K562 (cell line): ENCODE data around the gene PYGB. TPM values are rescaled to one million over a fixed set of nuclear protein-coding genes. Genes with fewer than 3 reads are reported as not detected.

Experiments used
- ATAC-seq: fragments of 200-7000 bp; cut with Tn5 transposase; 3 replicates; pipeline ENCODE4 v1.9.1; 2020; ENCODE audit warnings: moderate library complexity
- BruUV-seq: library from RNA; stranded (reverse); fragments of 400-500 nt; replicated peaks from 2 replicates; lab custom pipeline; 2021; lab: Mats Ljungman, UMichigan
- CTCF ChIA-PET: fragments of 300-600 bp; formaldehyde crosslinking; extraction: SDS; loops from one replicate; lab custom pipeline; 2021; ENCODE audit warnings: low intra/inter-chr PET ratio; lab: Yijun Ruan, JAX
- POLR2A ChIA-PET: fragments of 300-600, 350-650 bp; sonication (Branson Sonifier 250); formaldehyde crosslinking; extraction: SDS; loops from one replicate; lab custom pipeline; 2021; ENCODE audit warnings: antibody characterized with exemption, inconsistent platforms; lab: Yijun Ruan, JAX
- DNase-seq, 4 experiments: peaks; one replicate each; pipeline versions ENCODE4 v3.0.0 to v3.0.0-alpha.2; 2011 to 2018; ENCODE audit warnings: low spot score in 3 of 4, mixed read lengths in 3 of 4; ENCODE audit errors: extremely low read depth in 1 of 4
- FAIRE-seq: peaks from 2 replicates; lab custom pipeline; 2011; peaks lifted over from hg19 to GRCh38; lab: Jason Lieb, UNC
- H2AFZ ChIP-seq: 2 replicates; pipeline ENCODE4 v1.6.0; 2011; ENCODE audit warnings: low read depth, low read length, control low read depth, inconsistent platforms
- H3K27ac ChIP-seq: fragments of 200-600 bp; 3 replicates; pipeline ENCODE4 v1.8.0; 2011; ENCODE audit warnings: low read depth, mild to moderate bottlenecking, control low read depth, inconsistent platforms, low read length, moderate library complexity, mixed read lengths; ENCODE audit errors: extremely low read depth
- H3K27me3 ChIP-seq, 2 experiments: fragments of 300-600 bp in 1 of 2; 2 replicates in 1 of 2; 3 replicates in 1 of 2; pipeline versions ENCODE4 v1.6.0 to v1.8.0; 2011; ENCODE audit warnings: inconsistent platforms in 2 of 2, low read length in 2 of 2, mild to moderate bottlenecking in 1 of 2, mixed read lengths in 1 of 2, moderate library complexity in 1 of 2; ENCODE audit not compliant: control insufficient read depth in 2 of 2, insufficient read depth in 2 of 2
- H3K36me3 ChIP-seq: fragments of 300-600 bp; 3 replicates; pipeline ENCODE4 v1.8.0; 2011; ENCODE audit warnings: mild to moderate bottlenecking, low read length, inconsistent platforms; ENCODE audit not compliant: control insufficient read depth, insufficient read depth
- H3K4me1 ChIP-seq, 2 experiments: fragments of 200-600 bp in 1 of 2; replicated peaks in 1 of 2; 2 replicates in 1 of 2; 3 replicates in 1 of 2; pipeline versions ENCODE4 v1.5.1 to v1.8.0; 2011; ENCODE audit warnings: inconsistent platforms in 2 of 2, low read length in 2 of 2, mild to moderate bottlenecking in 1 of 2, mixed read lengths in 1 of 2, moderate library complexity in 1 of 2; ENCODE audit not compliant: control insufficient read depth in 2 of 2, insufficient read depth in 2 of 2
- H3K4me2 ChIP-seq: 2 replicates; pipeline ENCODE4 v1.6.1; 2011; ENCODE audit warnings: low read length, control low read depth, inconsistent platforms, mixed read lengths; ENCODE audit not compliant: insufficient read depth
- H3K4me3 ChIP-seq: fragments of 200-600 bp; sonication (generic), shearing (Covaris generic); 2 replicates; pipeline ENCODE4 v1.5.1; 2016; ENCODE audit warnings: control low read depth, inconsistent platforms
- H3K79me2 ChIP-seq: fragments of 200-600 bp; 3 replicates; pipeline ENCODE4 v1.8.0; 2011; ENCODE audit warnings: low read length, inconsistent platforms; ENCODE audit not compliant: control insufficient read depth, insufficient read depth
- H3K9ac ChIP-seq, 2 experiments: 2 replicates each; pipeline versions ENCODE4 v1.6.0 to v1.6.1; 2011; ENCODE audit warnings: low read depth in 2 of 2, low read length in 2 of 2, control low read depth in 1 of 2, inconsistent platforms in 1 of 2, mild to moderate bottlenecking in 1 of 2, mixed read lengths in 1 of 2; ENCODE audit not compliant: insufficient read depth in 1 of 2
- H3K9me1 ChIP-seq: one replicate; pipeline ENCODE4 v1.6.0; 2011; ENCODE audit warnings: inconsistent platforms, mild to moderate bottlenecking, low read length, moderate library complexity; ENCODE audit not compliant: control insufficient read depth, insufficient read depth
- H3K9me3 ChIP-seq: replicated peaks from 2 replicates; pipeline ENCODE4 v1.5.1; 2011; ENCODE audit warnings: low read depth, low read length, inconsistent platforms; ENCODE audit not compliant: control insufficient read depth, insufficient read depth
- H4K20me1 ChIP-seq: replicated peaks from 2 replicates; pipeline ENCODE4 v1.6.1; 2011; ENCODE audit warnings: low read length, inconsistent platforms, mixed read lengths; ENCODE audit not compliant: control insufficient read depth, insufficient read depth
- ELF4 ChIP-seq: fragments of 450-650 bp; formaldehyde crosslinking; IDR thresholded peaks from 2 replicates; pipeline ENCODE4 v1.4.0; 2022; ENCODE audit warnings: missing genetic modification characterization
- ESRRB ChIP-seq: fragments of 250-450 bp; sonication (Bioruptor Pico); IDR thresholded peaks from 2 replicates; pipeline ENCODE4 v1.5.0; 2020; ENCODE audit warnings: mild to moderate bottlenecking, moderate library complexity, borderline replicate concordance
- HDAC1 ChIP-seq, 2 experiments: fragments of 450-650 bp; IDR thresholded peaks; 2 replicates each; pipeline ENCODE4 v1.6.1; 2016 to 2017; ENCODE audit warnings: inconsistent platforms in 1 of 2, mild to moderate bottlenecking in 1 of 2, moderate library complexity in 1 of 2
- NCOA6 ChIP-seq: fragments of 450-650 bp; IDR thresholded peaks from 2 replicates; pipeline ENCODE4 v1.6.1; 2017; ENCODE audit warnings: mild to moderate bottlenecking
- NR4A1 ChIP-seq, 2 experiments: fragments of 250-450 bp in 1 of 2; fragments of 450-650 bp in 1 of 2; sonication (Bioruptor Pico) in 1 of 2; IDR thresholded peaks; 2 replicates each; pipeline versions ENCODE4 v1.4.0 to v1.6.1; 2016 to 2020; ENCODE audit warnings: mild to moderate bottlenecking in 2 of 2, missing compliant biosample characterization in 1 of 2, missing genetic modification characterization in 1 of 2, moderate library complexity in 1 of 2
- PBX2 ChIP-seq, 2 experiments: IDR thresholded peaks in 1 of 2; conservative IDR thresholded peaks in 1 of 2; 2 replicates each; pipeline ENCODE4 v1.6.1; 2016; ENCODE audit warnings: low read depth in 2 of 2, mild to moderate bottlenecking in 1 of 2, missing compliant biosample characterization in 1 of 2, missing genetic modification characterization in 1 of 2, moderate library complexity in 1 of 2
- PCBP2 ChIP-seq: fragments of 200-400 bp; formaldehyde crosslinking; IDR thresholded peaks from 2 replicates; pipeline ENCODE4 v1.6.1; 2018; ENCODE audit warnings: low read length, low read depth, mild to moderate bottlenecking, moderate library complexity; ENCODE audit not compliant: poor library complexity, severe bottlenecking
- PTTG1 ChIP-seq: fragments of 450-650 bp; IDR thresholded peaks from 2 replicates; pipeline ENCODE4 v1.6.1; 2016; ENCODE audit warnings: low read depth, mild to moderate bottlenecking, missing genetic modification characterization, missing compliant biosample characterization
- ZC3H8 ChIP-seq: fragments of 450-650 bp; IDR thresholded peaks from 2 replicates; pipeline ENCODE4 v1.6.1; 2017
- ZNF316 ChIP-seq: fragments of 450-650 bp; IDR thresholded peaks from 2 replicates; pipeline ENCODE4 v1.6.1; 2016
- ZNF766 ChIP-seq: fragments of 200-800 bp; sonication (Bioruptor generic); conservative IDR thresholded peaks from 2 replicates; pipeline ENCODE4 v1.6.1; 2016; ENCODE audit warnings: missing genetic modification characterization, missing compliant biosample characterization
- ZNF780A ChIP-seq: fragments of 250-450 bp; sonication (Bioruptor Pico); IDR thresholded peaks from 2 replicates; pipeline ENCODE4 v1.5.0; 2021; ENCODE audit warnings: mild to moderate bottlenecking
- ZSCAN32 ChIP-seq: fragments of 450-650 bp; formaldehyde crosslinking; IDR thresholded peaks from 2 replicates; pipeline ENCODE4 v1.4.0; 2020; ENCODE audit warnings: mild to moderate bottlenecking, moderate library complexity
- WGBS: fragments of 100-300 bp; shearing (Covaris generic); methylation state at CpG from one replicate; pipeline ENCODE4 v1.1.6; 2016; ENCODE audit warnings: low coverage, mixed read lengths; ENCODE audit not compliant: insufficient coverage; ENCODE audit errors: missing lambda C conversion rate; 5-methylcytosine and 5-hydroxymethylcytosine counted together
- in situ Hi-C: fragments of 300-500 bp; cut with MboI; formaldehyde crosslinking; loops from 4 replicates; pipeline ENCODE4 v1.15.0; 2018; ENCODE audit warnings: inconsistent platforms, mixed read lengths
- intact Hi-C: fragments of 100-400 bp; cut with micrococcal nuclease; formaldehyde crosslinking; loops from 2 replicates; pipeline ENCODE4 v1.14.2; 2022
- polyA plus RNA-seq, 8 experiments: library from polyadenylated mRNA; depleted of rRNA in 4 of 8; stranded (reverse) in 5 of 8; unstranded in 3 of 8; fragments of >200 nt; fragmentation: Nextera tagmentation in 2 of 8; fragmentation: Illumina TruSeq in 1 of 8; extraction: Ambion mirVana in 2 of 8; extraction: Trizol in 1 of 8; gene quantifications; 2 replicates each; pipeline versions ENCODE4 v1.2.1 to v1.2.3, GENCODE V29; 2011 to 2014; ENCODE audit warnings: inconsistent platforms in 1 of 8, missing spikeins in 1 of 8
- total RNA-seq, 7 experiments: library from RNA; depleted of rRNA in 6 of 7; stranded (reverse); fragments of >200 nt in 6 of 7; fragmentation: Illumina TruSeq in 2 of 7; extraction: Trizol in 2 of 7; gene quantifications; 2 replicates each; pipeline versions ENCODE4 v1.2.1 to v1.2.3, GENCODE V29; 2011 to 2021; ENCODE audit warnings: low replicate concordance in 1 of 7

Gene PYGB
- total and polyA plus RNA-seq, 9 of the 15 experiments (the other 6 are each of a cell fraction or from before 2014, with no cell fraction given): 0.34 to 18.0 (median 9.8) TPM

- H3K9me3 ChIP-seq: no peaks in the 10 kb centered on the region
- no peak for TF ChIP-seq PCBP2
- TF ChIP-seq ZC3H8: no peak
- no peak for TF ChIP-seq ELF4 (CRISPR knock-in tag)
- no peak for TF ChIP-seq ZNF780A (CRISPR knock-in tag)
- TF ChIP-seq ZNF766 (CRISPR knock-in tag): no peak
- no peak for TF ChIP-seq PBX2 (CRISPR knock-in tag; IDR thresholded peaks at IDR 0.05; ENCODE audit: low read depth)
- TF ChIP-seq PBX2 (tag; conservative IDR thresholded peaks at IDR 0.05; ENCODE audit: low read depth): no peak
- no peak for TF ChIP-seq NCOA6
- no peak for TF ChIP-seq ZNF316
- no peak for TF ChIP-seq ESRRB
- TF ChIP-seq PTTG1: no peak
- TF ChIP-seq ZSCAN32 (CRISPR knock-in tag): no peak
- no peak for TF ChIP-seq HDAC1 (IDR thresholded peaks at IDR 0.05)
- TF ChIP-seq NR4A1 (CRISPR knock-in tag; IDR thresholded peaks at IDR 0.05): no peak
- no peak for TF ChIP-seq NR4A1 (tag; IDR thresholded peaks at IDR 0.05)
- no TSS peak for BruUV-seq
- CTCF ChIA-PET: no interaction called here
- ATAC-seq (no peak), DNase-seq (no peak), FAIRE-seq (no peak)
- intact Hi-C loops (no loop called here), in situ Hi-C loops (no loop called here)
- no peaks in the 10 kb centered on the region for H4K20me1 ChIP-seq
- H3K9me1 ChIP-seq: no peaks in the 10 kb centered on the region
- peaks cover 0 to 5% of the 10 kb centered on the region in 2 experiments; a peak in 2 of 5 replicates for H3K4me1 ChIP-seq
- WGBS: 87% methylated on average over 7 of the region's 7 CpGs
- H3K27me3 ChIP-seq: no peaks in the 10 kb centered on the region
- POLR2A ChIA-PET: no interaction called here
- H3K9ac ChIP-seq: no peak overlapping the region
- no peak overlapping the region for H3K4me2 ChIP-seq
- H3K27ac ChIP-seq: no peak overlapping the region
- peaks cover 41% of the 10 kb centered on the region; the same call in 2 of the 3 replicates for H3K36me3 ChIP-seq
- H3K79me2 ChIP-seq: no peaks in the 10 kb centered on the region
- H2AFZ ChIP-seq: no peak overlapping the region
- no peak overlapping the region for H3K4me3 ChIP-seq
Observed at GRCh38 chr20:25211273-25211672, 36.6 kb upstream of the PYGB start.
